ENCODE data around the gene C12orf57.
"Not testable (repeated sequence)": the region's sequence is repeated elsewhere in the genome, so short reads cannot be mapped to it uniquely, and the experiment has no call there.

Gene C12orf57

GRCh38 chr12:6903722-6904121, 40.1 kb upstream of the C12orf57 start:
- no peak overlapping the region for H3K4me3 ChIP-seq
- H3K27ac ChIP-seq: no peak overlapping the region
- DNase-seq (ENCODE audit: low spot score): no peak
- TF ChIP-seq CTCF (IDR thresholded peaks at IDR 0.05): no peak

GRCh38 chr12:6904280-6905276, 39.2 kb upstream of the C12orf57 start, which contains the start of gene LRRC23:
Gene LRRC23 (plus strand): TSS chr12:6904822. CDS start chr12:6905634, 812 bp downstream.
- peak; percentile 98 for DNase-seq (ENCODE audit: low spot score)
- Histone ChIP-seq H3K4me3 (peak within 1 kb of the TSS; percentile 85), H3K27ac (peak within 1 kb of the TSS; percentile 57 to 90)
- TF ChIP-seq CTCF (IDR thresholded peaks at IDR 0.05): no peak

GRCh38 chr12:6905414-6906040, 38.3 kb upstream of the C12orf57 start:
- DNase-seq (ENCODE audit: low spot score): no peak
- peak overlapping the region; percentile 57 to 90 for H3K27ac ChIP-seq
- peak overlapping the region; percentile 85 for H3K4me3 ChIP-seq
- no peak for TF ChIP-seq CTCF (IDR thresholded peaks at IDR 0.05)

GRCh38 chr12:6908141-6908540, 35.7 kb upstream of the C12orf57 start:
- not testable (repeated sequence) for DNase-seq (ENCODE audit: low spot score); H3K27ac ChIP-seq; H3K4me3 ChIP-seq

GRCh38 chr12:6909421-6910145, 34.2 kb upstream of the C12orf57 start:
- TF ChIP-seq CTCF (IDR thresholded peaks at IDR 0.05): no peak
- H3K4me3 ChIP-seq: no peak overlapping the region
- DNase-seq (ENCODE audit: low spot score): no peak
- no peak overlapping the region for H3K27ac ChIP-seq

- no peak overlapping the region for H3K27ac ChIP-seq
- no peak overlapping the region for H3K4me3 ChIP-seq
- TF ChIP-seq CTCF (IDR thresholded peaks at IDR 0.05): no peak
- DNase-seq (ENCODE audit: low spot score): no peak
Measured at GRCh38 chr12:6912164-6912935, 31.5 kb upstream of the C12orf57 start.

Measured in coronary artery (tissue), 2 donors.